HG03439 (cell line): Measurements from ENCODE around the gene TNFAIP8L3.

Source experiments
- ATAC-seq: cut with Tn5 transposase; IDR thresholded peaks from one replicate; pipeline ENCODE4 v1.9.1; 2021; ENCODE audit warnings: mild to moderate bottlenecking, moderate library complexity; ENCODE audit not compliant: unreplicated experiment

TNFAIP8L3 gene

GRCh38 chr15:51117270-51117669, 22.6 kb upstream of the TNFAIP8L3 start:
- ATAC-seq: no peak

- ATAC-seq: no peak
Observed at GRCh38 chr15:51114437-51115119, 19.9 kb upstream of the TNFAIP8L3 start.

GRCh38 chr15:51112078-51112477, 17.4 kb upstream of the TNFAIP8L3 start:
- ATAC-seq: no peak

GRCh38 chr15:51111061-51111460, 16.4 kb upstream of the TNFAIP8L3 start:
- ATAC-seq: no peak

GRCh38 chr15:51110171-51110570, 15.5 kb upstream of the TNFAIP8L3 start:
- ATAC-seq: no peak

- ATAC-seq: no peak
Observed at GRCh38 chr15:51108933-51109550, 14.3 kb upstream of the TNFAIP8L3 start.

- no peak for ATAC-seq
Observed at GRCh38 chr15:51107612-51108011, 12.9 kb upstream of the TNFAIP8L3 start.

GRCh38 chr15:51106481-51106880, 11.8 kb upstream of the TNFAIP8L3 start:
- ATAC-seq: no peak

- ATAC-seq: no peak
Observed at GRCh38 chr15:51105430-51106016, 10.8 kb upstream of the TNFAIP8L3 start.

- ATAC-seq: no peak
Observed at GRCh38 chr15:51104512-51104911, 9.8 kb upstream of the TNFAIP8L3 start.

- no peak for ATAC-seq
Observed at GRCh38 chr15:51103330-51103729, 8.6 kb upstream of the TNFAIP8L3 start.

GRCh38 chr15:51100785-51101489, 6.2 kb upstream of the TNFAIP8L3 start:
- ATAC-seq: no peak

GRCh38 chr15:51099185-51099584, 4.5 kb upstream of the TNFAIP8L3 start:
- ATAC-seq: no peak

- ATAC-seq: no peak
Observed at GRCh38 chr15:51098331-51098619, 3.6 kb upstream of the TNFAIP8L3 start.

GRCh38 chr15:51097553-51098330, 3.0 kb upstream of the TNFAIP8L3 start:
- no peak for ATAC-seq

GRCh38 chr15:51096976-51097375, 2.3 kb upstream of the TNFAIP8L3 start:
- ATAC-seq: no peak

- ATAC-seq: no peak
Observed at GRCh38 chr15:51095681-51096331, 1.1 kb upstream of the TNFAIP8L3 start.

- no peak for ATAC-seq
Observed at GRCh38 chr15:51093839-51094605, 684 bp downstream of the TNFAIP8L3 start.

- ATAC-seq: no peak
Observed at GRCh38 chr15:51093488-51093838, 1.2 kb downstream of the TNFAIP8L3 start.

GRCh38 chr15:51092480-51093040, 2.1 kb downstream of the TNFAIP8L3 start:
- ATAC-seq: no peak
